Measurements from ENCODE around the gene TECR. TPM values are rescaled to one million over a fixed set of nuclear protein-coding genes. Genes with fewer than 3 reads are reported as not detected.

Gene TECR
- total and polyA plus RNA-seq, 2 of the 13 experiments (the other 11 are each of a cell fraction or from before 2014, with no cell fraction given): 54.9 to 121 TPM

GRCh38 chr19:14559916-14560775 lies 30.8 kb downstream of the TECR start (continued):
- no peak for TF ChIP-seq KIAA2018 (CRISPR knock-in tag; IDR thresholded peaks at IDR 0.05; ENCODE audit: borderline replicate concordance)
- no peak for TF ChIP-seq ZNF20 (CRISPR knock-in tag; IDR thresholded peaks at IDR 0.05)
- no peak for TF ChIP-seq ZBTB20 (CRISPR knock-in tag; IDR thresholded peaks at IDR 0.05; ENCODE audit: borderline replicate concordance, low read depth)
